ENCODE measurements around the gene KRTAP5-2. TPM values are rescaled to one million over a fixed set of nuclear protein-coding genes. Genes with fewer than 3 reads are reported as not detected.

Gene KRTAP5-2
- total RNA-seq, 1 donor from 2014 or later, result not detected

DNA sequence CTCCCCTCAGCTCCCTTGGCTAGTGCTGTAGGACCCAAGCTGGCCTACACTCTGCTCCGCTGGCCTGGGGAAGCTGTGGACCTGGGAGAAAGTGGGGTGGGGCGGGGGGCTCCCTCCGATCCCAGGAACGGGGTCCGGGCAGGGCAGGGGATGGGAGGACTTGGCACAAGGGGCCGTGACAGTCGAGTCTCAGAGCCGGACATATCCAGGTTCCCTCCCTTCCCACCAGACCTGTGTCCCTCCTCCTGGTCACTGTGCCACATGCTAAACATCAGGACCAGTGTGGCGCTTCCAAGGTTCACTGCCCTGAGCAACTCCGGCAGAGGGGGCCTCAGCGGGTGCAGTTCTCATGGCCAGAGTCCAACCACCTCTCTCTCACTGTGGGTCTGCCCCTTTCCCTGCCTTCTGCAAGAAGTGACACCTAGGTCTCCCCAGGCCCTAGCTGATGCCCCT, 28.1 kb downstream of the KRTAP5-2 start:
- TF ChIP-seq, protein P1, sequence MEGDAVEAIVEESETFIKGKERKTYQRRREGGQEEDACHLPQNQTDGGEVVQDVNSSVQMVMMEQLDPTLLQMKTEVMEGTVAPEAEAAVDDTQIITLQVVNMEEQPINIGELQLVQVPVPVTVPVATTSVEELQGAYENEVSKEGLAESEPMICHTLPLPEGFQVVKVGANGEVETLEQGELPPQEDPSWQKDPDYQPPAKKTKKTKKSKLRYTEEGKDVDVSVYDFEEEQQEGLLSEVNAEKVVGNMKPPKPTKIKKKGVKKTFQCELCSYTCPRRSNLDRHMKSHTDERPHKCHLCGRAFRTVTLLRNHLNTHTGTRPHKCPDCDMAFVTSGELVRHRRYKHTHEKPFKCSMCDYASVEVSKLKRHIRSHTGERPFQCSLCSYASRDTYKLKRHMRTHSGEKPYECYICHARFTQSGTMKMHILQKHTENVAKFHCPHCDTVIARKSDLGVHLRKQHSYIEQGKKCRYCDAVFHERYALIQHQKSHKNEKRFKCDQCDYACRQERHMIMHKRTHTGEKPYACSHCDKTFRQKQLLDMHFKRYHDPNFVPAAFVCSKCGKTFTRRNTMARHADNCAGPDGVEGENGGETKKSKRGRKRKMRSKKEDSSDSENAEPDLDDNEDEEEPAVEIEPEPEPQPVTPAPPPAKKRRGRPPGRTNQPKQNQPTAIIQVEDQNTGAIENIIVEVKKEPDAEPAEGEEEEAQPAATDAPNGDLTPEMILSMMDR (IDR thresholded peaks at IDR 0.05; ENCODE audit: insufficient read depth, low read depth, low read length), result no peak
- no peak for TF ChIP-seq EZH2 (IDR thresholded peaks at IDR 0.05; ENCODE audit: insufficient read depth, low read length)
- Histone ChIP-seq H3K27ac (ENCODE audit: low read depth, low read length) (no peak overlapping the region), H3K9me3 (ENCODE audit: insufficient read depth, low read depth, low read length) (no peaks in the 10 kb centered on the region), H4K20me1 (ENCODE audit: insufficient read depth, low read length) (peaks cover 73% of the 10 kb centered on the region), H2AFZ (ENCODE audit: low read depth, low read length) (no peak overlapping the region), H3K4me3 (ENCODE audit: insufficient read depth, low read depth, low read length) (no peak overlapping the region), H3K36me3 (ENCODE audit: insufficient read depth, low read length) (no peaks in the 10 kb centered on the region), H3K4me1 (ENCODE audit: insufficient read depth, low read length) (peaks cover 1% of the 10 kb centered on the region), H3K79me2 (ENCODE audit: insufficient read depth, low read length) (peaks cover 62% of the 10 kb centered on the region), H3K4me2 (ENCODE audit: low read length) (peak overlapping the region; percentile 89), H3K9ac (ENCODE audit: low read length) (no peak overlapping the region), H3K27me3 (ENCODE audit: insufficient read depth, low read length) (peaks cover 12% of the 10 kb centered on the region)
- Mint-ChIP-seq H3K4me1 (ENCODE audit: low read depth, unreplicated experiment) (peaks cover 5% of the 10 kb centered on the region), H3K27ac (ENCODE audit: unreplicated experiment) (no peak overlapping the region), H3K9me3 (ENCODE audit: unreplicated experiment) (no peaks in the 10 kb centered on the region), H3K27me3 (ENCODE audit: low read depth, unreplicated experiment) (peaks cover 3% of the 10 kb centered on the region), H3K4me3 (ENCODE audit: unreplicated experiment) (peak overlapping the region; percentile 84), H3K36me3 (ENCODE audit: low read depth, unreplicated experiment) (peaks cover 3% of the 10 kb centered on the region)
- DNase-seq (ENCODE audit: low read depth) (no peak), FAIRE-seq (no peak)

GRCh38 chr11:1569251-1569780, 28.8 kb downstream of the KRTAP5-2 start:
- Histone ChIP-seq H3K4me1 (ENCODE audit: insufficient read depth, low read length) (peaks cover 9% of the 10 kb centered on the region), H4K20me1 (ENCODE audit: insufficient read depth, low read length) (peaks cover 76% of the 10 kb centered on the region), H3K27me3 (ENCODE audit: insufficient read depth, low read length) (peaks cover 10% of the 10 kb centered on the region), H3K4me2 (ENCODE audit: low read length) (no peak overlapping the region), H3K9ac (ENCODE audit: low read length) (no peak overlapping the region), H3K27ac (ENCODE audit: low read depth, low read length) (no peak overlapping the region), H2AFZ (ENCODE audit: low read depth, low read length) (no peak overlapping the region), H3K4me3 (ENCODE audit: insufficient read depth, low read depth, low read length) (no peak overlapping the region), H3K36me3 (ENCODE audit: insufficient read depth, low read length) (no peaks in the 10 kb centered on the region), H3K79me2 (ENCODE audit: insufficient read depth, low read length) (peaks cover 65% of the 10 kb centered on the region), H3K9me3 (ENCODE audit: insufficient read depth, low read depth, low read length) (no peaks in the 10 kb centered on the region)
- Mint-ChIP-seq H3K27ac (ENCODE audit: unreplicated experiment) (no peak overlapping the region), H3K36me3 (ENCODE audit: low read depth, unreplicated experiment) (peaks cover 3% of the 10 kb centered on the region), H3K27me3 (ENCODE audit: low read depth, unreplicated experiment) (peaks cover 2% of the 10 kb centered on the region), H3K4me3 (ENCODE audit: unreplicated experiment) (peak overlapping the region; percentile 62), H3K9me3 (ENCODE audit: unreplicated experiment) (no peaks in the 10 kb centered on the region), H3K4me1 (ENCODE audit: low read depth, unreplicated experiment) (peaks cover 7% of the 10 kb centered on the region)
- FAIRE-seq (no peak), DNase-seq (ENCODE audit: low read depth) (no peak)
- TF ChIP-seq, protein P1 (IDR thresholded peaks at IDR 0.05; ENCODE audit: insufficient read depth, low read depth, low read length), result no peak
- no peak for TF ChIP-seq EZH2 (IDR thresholded peaks at IDR 0.05; ENCODE audit: insufficient read depth, low read length)

- H3K9me3 Mint-ChIP-seq (ENCODE audit: unreplicated experiment), result no peaks in the 10 kb centered on the region
- no peak overlapping the region for H3K27ac Mint-ChIP-seq (ENCODE audit: unreplicated experiment)
- H3K9ac ChIP-seq (ENCODE audit: low read length), result no peak overlapping the region
- H3K27me3 ChIP-seq (ENCODE audit: insufficient read depth, low read length), result peaks cover 4% of the 10 kb centered on the region
- peaks cover 70% of the 10 kb centered on the region for H3K79me2 ChIP-seq (ENCODE audit: insufficient read depth, low read length)
- no peaks in the 10 kb centered on the region for H3K36me3 ChIP-seq (ENCODE audit: insufficient read depth, low read length)
- peaks cover 3% of the 10 kb centered on the region for H3K36me3 Mint-ChIP-seq (ENCODE audit: low read depth, unreplicated experiment)
- H2AFZ ChIP-seq (ENCODE audit: low read depth, low read length), result no peak overlapping the region
- FAIRE-seq, result no peak
- no peaks in the 10 kb centered on the region for H3K9me3 ChIP-seq (ENCODE audit: insufficient read depth, low read depth, low read length)
- peaks cover 76% of the 10 kb centered on the region for H4K20me1 ChIP-seq (ENCODE audit: insufficient read depth, low read length)
- no peak for TF ChIP-seq EZH2 (IDR thresholded peaks at IDR 0.05; ENCODE audit: insufficient read depth, low read length)
- TF ChIP-seq, protein P1 (IDR thresholded peaks at IDR 0.05; ENCODE audit: insufficient read depth, low read depth, low read length), result no peak
- no peak overlapping the region for H3K27ac ChIP-seq (ENCODE audit: low read depth, low read length)
- H3K4me2 ChIP-seq (ENCODE audit: low read length), result no peak overlapping the region
- H3K4me3 ChIP-seq (ENCODE audit: insufficient read depth, low read depth, low read length), result no peak overlapping the region
- H3K4me1 ChIP-seq (ENCODE audit: insufficient read depth, low read length), result peaks cover 15% of the 10 kb centered on the region
- no peak for DNase-seq (ENCODE audit: low read depth)
- H3K4me1 Mint-ChIP-seq (ENCODE audit: low read depth, unreplicated experiment), result peaks cover 7% of the 10 kb centered on the region
- H3K27me3 Mint-ChIP-seq (ENCODE audit: low read depth, unreplicated experiment), result no peaks in the 10 kb centered on the region
- H3K4me3 Mint-ChIP-seq (ENCODE audit: unreplicated experiment), result no peak overlapping the region
These were observed 29.6 kb downstream of the KRTAP5-2 start for GRCh38 chr11:1568441-1568911.

All from astrocyte (in vitro differentiated cells and primary cell).